Nephron (organoid): ENCODE measurements around the gene CDK11A.
A peak's percentile ranks its signal among the peaks of the same experiment; 100 is the strongest.

Source experiments
- H3K27ac Mint-ChIP-seq, 3 experiments: 2 replicates each; pipeline ENCODE4 v1.8.0; 2020; ENCODE audit warnings: mixed read lengths in 3 of 3, mild to moderate bottlenecking in 2 of 3, moderate library complexity in 1 of 3
- H3K27me3 Mint-ChIP-seq: 2 replicates; pipeline ENCODE4 v1.8.0; 2021; ENCODE audit warnings: low read depth, mild to moderate bottlenecking, moderate library complexity, mixed read lengths
- H3K36me3 Mint-ChIP-seq: 2 replicates; pipeline ENCODE4 v1.8.0; 2020; ENCODE audit warnings: low read depth, mixed read lengths
- H3K4me1 Mint-ChIP-seq: 2 replicates; pipeline ENCODE4 v1.8.0; 2020; ENCODE audit warnings: mixed read lengths
- H3K4me3 Mint-ChIP-seq, 3 experiments: 2 replicates each; pipeline ENCODE4 v1.8.0; 2020; ENCODE audit warnings: mild to moderate bottlenecking in 3 of 3, mixed read lengths in 3 of 3, moderate library complexity in 2 of 3
- H3K9me3 Mint-ChIP-seq: 2 replicates; pipeline ENCODE4 v1.8.0; 2020; ENCODE audit warnings: mixed read lengths
- CTCF ChIP-seq, 3 experiments: fragments of 200-600 bp; sonication (generic); IDR thresholded peaks; one replicate each; pipeline ENCODE4 v1.5.0; 2021; ENCODE audit warnings: antibody characterized with exemption in 3 of 3; ENCODE audit not compliant: unreplicated experiment in 3 of 3

CDK11A gene

DNA sequence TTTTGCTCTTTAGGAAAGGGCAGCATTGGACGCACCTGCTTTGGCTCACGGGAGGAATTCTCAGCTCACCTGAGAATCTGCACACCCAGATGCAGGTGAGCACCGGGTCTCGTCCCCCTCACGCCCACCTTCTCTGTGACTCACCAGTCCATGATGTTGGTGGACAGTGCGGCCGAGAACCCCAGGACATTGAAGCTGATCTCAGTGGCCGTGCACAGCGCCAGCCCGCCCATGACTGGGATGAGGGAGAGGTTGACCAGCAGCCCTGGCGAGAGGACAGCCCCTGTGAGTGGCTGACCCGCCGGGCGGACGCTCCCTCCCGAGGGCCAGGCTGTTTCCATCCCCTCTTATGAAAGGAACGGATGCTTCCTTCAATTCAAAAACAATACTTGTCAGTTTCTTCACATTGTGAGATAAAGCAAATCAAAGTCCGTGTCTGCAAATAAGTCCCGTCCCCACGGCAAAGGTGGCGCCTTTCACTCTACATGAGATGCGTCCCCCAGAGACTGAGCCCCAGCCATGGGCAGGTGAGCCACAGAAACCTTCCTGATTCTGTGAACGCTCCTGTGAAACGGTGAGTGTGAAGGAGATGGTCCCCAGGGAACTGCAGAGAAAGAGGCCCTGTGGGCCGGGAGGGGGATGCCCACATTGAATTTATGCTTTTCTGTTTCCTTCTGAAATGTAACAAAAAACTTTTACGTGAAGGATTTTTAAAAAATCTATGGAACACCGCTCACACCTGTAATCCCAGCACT is 52.6 kb downstream of the CDK11A start:
- no peak overlapping the region for H3K27ac Mint-ChIP-seq
- H3K9me3 Mint-ChIP-seq: no peaks in the 10 kb centered on the region
- H3K4me3 Mint-ChIP-seq: no peak overlapping the region
- no peaks in the 10 kb centered on the region for H3K4me1 Mint-ChIP-seq
- peaks cover 3% of the 10 kb centered on the region for H3K27me3 Mint-ChIP-seq
- TF ChIP-seq CTCF (IDR thresholded peaks at IDR 0.05; ENCODE audit: unreplicated experiment in 3 of 3): no peak
- H3K36me3 Mint-ChIP-seq: peaks cover 32% of the 10 kb centered on the region

- no peak overlapping the region for H3K27ac Mint-ChIP-seq
- no peak overlapping the region for H3K4me3 Mint-ChIP-seq
- H3K36me3 Mint-ChIP-seq: peaks cover 36% of the 10 kb centered on the region
- no peaks in the 10 kb centered on the region for H3K9me3 Mint-ChIP-seq
- no peaks in the 10 kb centered on the region for H3K4me1 Mint-ChIP-seq
- H3K27me3 Mint-ChIP-seq: peaks cover 3% of the 10 kb centered on the region
- no peak for TF ChIP-seq CTCF (IDR thresholded peaks at IDR 0.05; ENCODE audit: unreplicated experiment in 3 of 3)
Observed at GRCh38 chr1:1670866-1671265, 53.3 kb downstream of the CDK11A start.

- Mint-ChIP-seq H3K36me3 (peaks cover 36% of the 10 kb centered on the region), H3K27ac (no peak overlapping the region), H3K4me3 (no peak overlapping the region), H3K9me3 (no peaks in the 10 kb centered on the region), H3K4me1 (no peaks in the 10 kb centered on the region), H3K27me3 (peaks cover 3% of the 10 kb centered on the region)
- TF ChIP-seq CTCF (IDR thresholded peaks at IDR 0.05; ENCODE audit: unreplicated experiment in 3 of 3): no peak
Observed at GRCh38 chr1:1669468-1670440, 54.4 kb downstream of the CDK11A start.

- TF ChIP-seq CTCF (IDR thresholded peaks at IDR 0.05; ENCODE audit: unreplicated experiment in 3 of 3): no peak
- peaks cover 30% of the 10 kb centered on the region for H3K36me3 Mint-ChIP-seq
- peaks cover 3% of the 10 kb centered on the region for H3K27me3 Mint-ChIP-seq
- no peak overlapping the region for H3K27ac Mint-ChIP-seq
- H3K4me1 Mint-ChIP-seq: no peaks in the 10 kb centered on the region
- no peaks in the 10 kb centered on the region for H3K9me3 Mint-ChIP-seq
- H3K4me3 Mint-ChIP-seq: no peak overlapping the region
Observed at GRCh38 chr1:1666526-1666925, 57.6 kb downstream of the CDK11A start.

DNA sequence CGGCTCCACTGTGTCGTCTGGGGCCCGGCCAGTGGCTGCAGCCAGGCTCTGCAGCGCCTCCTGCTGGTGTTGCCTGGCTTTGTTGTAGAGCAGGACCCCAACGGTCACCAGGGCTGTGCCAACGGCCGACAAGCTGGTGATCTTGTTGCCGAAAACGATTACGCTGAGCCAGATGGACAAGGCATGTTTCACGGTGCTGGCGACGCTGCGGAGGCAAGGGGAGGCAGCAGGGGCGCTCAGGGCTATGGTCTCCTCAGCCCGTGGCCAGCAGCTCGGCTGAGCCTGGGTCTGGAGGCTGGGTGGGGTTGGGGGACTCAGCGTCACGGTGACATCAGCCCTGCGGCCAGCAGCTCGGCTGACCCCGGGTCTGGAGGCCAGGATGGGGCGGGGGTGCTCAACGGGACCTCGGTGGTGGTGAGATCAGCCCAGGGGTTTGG is 58.3 kb downstream of the CDK11A start:
- Mint-ChIP-seq H3K9me3 (no peaks in the 10 kb centered on the region), H3K27ac (no peak overlapping the region), H3K4me3 (no peak overlapping the region), H3K4me1 (no peaks in the 10 kb centered on the region), H3K36me3 (peaks cover 25% of the 10 kb centered on the region), H3K27me3 (peaks cover 3% of the 10 kb centered on the region)
- TF ChIP-seq CTCF (IDR thresholded peaks at IDR 0.05; ENCODE audit: unreplicated experiment in 3 of 3): peak; percentile 27 to 45 (median 42)
